ENCODE results near the gene SLC25A5. TPM values are rescaled to one million over a fixed set of nuclear protein-coding genes. Genes with fewer than 3 reads are reported as not detected.
"Not testable (repeated sequence)": the region's sequence is repeated elsewhere in the genome, so short reads cannot be mapped to it uniquely, and the experiment has no call there.

The SLC25A5 gene
- total and polyA plus RNA-seq, 7 experiments from 2014 or later: 90.2 to 333 (median 183) TPM

DNA sequence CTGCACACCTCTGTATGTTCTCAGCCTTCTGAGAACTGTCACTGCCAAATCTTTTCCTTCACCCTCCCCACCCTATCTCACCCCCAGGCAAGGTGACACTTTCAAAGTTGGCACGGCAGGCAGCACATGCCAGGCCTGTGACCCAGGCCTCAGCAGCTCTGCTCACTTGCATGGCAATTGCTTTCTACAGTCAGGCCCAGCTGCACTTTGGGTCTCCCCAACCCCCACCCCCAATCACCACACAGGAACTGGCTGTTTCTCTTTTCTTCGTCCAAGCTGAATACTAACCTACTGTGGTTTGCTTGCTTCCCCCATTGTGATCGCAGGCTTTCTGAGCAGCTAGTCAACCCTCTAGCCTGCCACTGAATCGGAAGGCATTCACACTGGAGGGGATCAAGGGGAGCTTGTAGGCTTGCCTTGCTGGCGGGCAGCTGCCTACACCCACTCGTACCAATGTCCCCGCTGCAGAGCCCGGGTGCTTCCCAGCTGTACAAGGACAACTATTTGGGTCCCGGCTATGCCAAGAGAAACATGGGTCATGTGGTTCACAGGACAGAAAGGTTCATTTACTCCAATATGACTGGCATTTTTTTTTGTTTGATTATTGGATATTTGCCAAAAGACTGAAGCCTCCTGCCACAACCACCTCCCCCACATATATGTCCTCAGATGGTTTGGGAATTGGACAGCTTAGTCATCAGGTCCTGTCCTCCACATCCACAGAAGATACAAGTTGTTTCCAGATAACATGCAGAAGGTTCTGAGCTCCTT lies 41.0 kb upstream of the SLC25A5 start:
- H3K4me3 Mint-ChIP-seq: peak overlapping the region in 7 of 10 donors; percentile 39 to 62 (median 52)
- H3K4me1 Mint-ChIP-seq: peaks cover 4 to 24% (median 12%) of the 10 kb centered on the region in 7 donors
- H3K27me3 Mint-ChIP-seq: no peaks in the 10 kb centered on the region

DNA sequence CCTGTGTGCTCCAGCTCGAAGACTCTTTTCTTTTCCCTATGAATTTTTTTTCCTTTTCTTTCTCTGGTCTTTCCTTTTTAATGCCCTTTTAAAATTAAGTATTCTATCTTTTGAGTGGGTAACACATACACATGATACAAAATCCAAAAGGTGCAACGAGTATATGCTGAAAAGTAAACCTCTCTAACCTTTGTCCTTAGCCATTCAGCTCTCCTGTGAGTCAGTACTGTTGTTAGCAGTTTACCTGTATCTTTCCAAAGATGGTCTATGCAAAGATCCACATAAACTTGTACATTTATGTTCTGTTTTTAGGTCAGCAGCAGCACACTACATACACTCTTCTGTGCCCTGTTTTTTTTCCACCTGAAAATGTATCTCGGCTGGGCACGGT lies 40.5 kb upstream of the SLC25A5 start:
- H3K9me3 Mint-ChIP-seq: no peaks in the 10 kb centered on the region
- Histone ChIP-seq H3K27ac (ENCODE audit: low read depth, low read length) (no peak overlapping the region), H3K36me3 (ENCODE audit: control insufficient read depth in 2 of 3, insufficient read depth in 3 of 3, low read length in 3 of 3) (no peaks in the 10 kb centered on the region), H3K4me3 (ENCODE audit: low read length) (no peak overlapping the region), H3K9me3 (ENCODE audit: control insufficient read depth in 2 of 3, low read length in 3 of 3) (no peaks in the 10 kb centered on the region), H3K27me3 (ENCODE audit: control insufficient read depth in 2 of 2, insufficient read depth in 2 of 2, low read length in 2 of 2) (no peaks in the 10 kb centered on the region), H3K4me1 (ENCODE audit: control insufficient read depth in 2 of 2, insufficient read depth in 2 of 2, low read length in 2 of 2) (peaks cover 0 to 7% of the 10 kb centered on the region in 2 donors)
- H3K27me3 Mint-ChIP-seq: no peaks in the 10 kb centered on the region
- H3K36me3 Mint-ChIP-seq: peaks cover 0 to 4% (median 0%) of the 10 kb centered on the region in 5 donors
- intact Hi-C loops (cut with micrococcal nuclease): no loop called here
- no peak for DNase-seq
- ATAC-seq: no peak
- ChIA-PET CTCF (no interaction called here), POLR2A (no interaction called here)
- peaks cover 4 to 24% (median 12%) of the 10 kb centered on the region in 7 donors for H3K4me1 Mint-ChIP-seq
- peak overlapping the region in 4 of 10 donors; percentile 4 to 59 (median 54) for H3K4me3 Mint-ChIP-seq
- peak overlapping the region in 5 of 9 donors; percentile 30 to 66 (median 49) for H3K27ac Mint-ChIP-seq

More for the DNA sequence above, 41.0 kb upstream of the SLC25A5 start:
- H3K9me3 ChIP-seq (ENCODE audit: control insufficient read depth in 2 of 3, low read length in 3 of 3): no peaks in the 10 kb centered on the region
- no peaks in the 10 kb centered on the region for H3K36me3 ChIP-seq (ENCODE audit: control insufficient read depth in 2 of 3, insufficient read depth in 3 of 3, low read length in 3 of 3)
- no peak overlapping the region for H3K4me3 ChIP-seq (ENCODE audit: low read length)
- DNase-seq (peak in 4 of 9 donors; percentile 1 to 14 (median 6)), ATAC-seq (peak; percentile 50)
- CTCF ChIA-PET: no interaction called here
- Mint-ChIP-seq H3K27ac (peak overlapping the region in 7 of 9 donors; percentile 49 to 91 (median 69)), H3K9me3 (no peaks in the 10 kb centered on the region), H3K36me3 (peaks cover 0 to 4% (median 1%) of the 10 kb centered on the region in 5 donors)
- intact Hi-C loops (cut with micrococcal nuclease): no loop called here
- H3K27me3 ChIP-seq (ENCODE audit: control insufficient read depth in 2 of 2, insufficient read depth in 2 of 2, low read length in 2 of 2): no peaks in the 10 kb centered on the region
- POLR2A ChIA-PET: no interaction called here
- H3K4me1 ChIP-seq (ENCODE audit: control insufficient read depth in 2 of 2, insufficient read depth in 2 of 2, low read length in 2 of 2): peaks cover 0 to 7% of the 10 kb centered on the region in 2 donors
- peak overlapping the region; percentile 14 for H3K27ac ChIP-seq (ENCODE audit: low read depth, low read length)

GRCh38 chrX:119429471-119429870 lies 38.8 kb upstream of the SLC25A5 start:
- CTCF ChIA-PET: no interaction called here

DNA sequence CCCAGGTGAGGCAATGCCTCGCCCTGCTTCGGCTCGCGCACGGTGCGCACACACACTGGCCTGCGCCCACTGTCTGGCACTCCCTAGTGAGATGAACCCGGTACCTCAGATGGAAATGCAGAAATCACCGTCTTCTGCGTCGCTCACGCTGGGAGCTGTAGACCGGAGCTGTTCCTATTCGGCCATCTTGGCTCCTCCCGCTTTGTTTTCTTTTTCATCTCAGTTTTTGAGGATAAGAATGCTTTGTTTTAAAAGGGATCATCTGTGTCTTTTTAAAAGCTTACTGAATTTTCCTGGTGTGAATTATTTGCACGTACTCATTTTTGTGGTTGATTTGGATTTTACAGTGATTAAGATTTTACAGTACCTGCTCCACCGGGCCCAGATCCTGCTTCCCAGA lies 26.9 kb upstream of the SLC25A5 start:
- H3K9me3 ChIP-seq (ENCODE audit: control insufficient read depth in 2 of 3, low read length in 3 of 3); H3K4me3 ChIP-seq (ENCODE audit: low read length); H3K4me3 Mint-ChIP-seq; H3K27ac Mint-ChIP-seq; ATAC-seq; H3K4me1 ChIP-seq (ENCODE audit: control insufficient read depth in 2 of 2, insufficient read depth in 2 of 2, low read length in 2 of 2); H3K4me1 Mint-ChIP-seq; H3K27ac ChIP-seq (ENCODE audit: low read depth, low read length); H3K36me3 Mint-ChIP-seq; POLR2A ChIA-PET; CTCF ChIA-PET; DNase-seq; H3K36me3 ChIP-seq (ENCODE audit: control insufficient read depth in 2 of 3, insufficient read depth in 3 of 3, low read length in 3 of 3); intact Hi-C loops (cut with micrococcal nuclease); H3K27me3 ChIP-seq (ENCODE audit: control insufficient read depth in 2 of 2, insufficient read depth in 2 of 2, low read length in 2 of 2); H3K27me3 Mint-ChIP-seq; H3K9me3 Mint-ChIP-seq: not testable (repeated sequence)

More at GRCh38 chrX:119429471-119429870, 38.8 kb upstream of the SLC25A5 start:
- Histone ChIP-seq H3K9me3 (ENCODE audit: control insufficient read depth in 2 of 3, low read length in 3 of 3) (no peaks in the 10 kb centered on the region), H3K4me1 (ENCODE audit: control insufficient read depth in 2 of 2, insufficient read depth in 2 of 2, low read length in 2 of 2) (peaks cover 0 to 7% of the 10 kb centered on the region in 2 donors), H3K4me3 (ENCODE audit: low read length) (no peak overlapping the region), H3K27ac (ENCODE audit: low read depth, low read length) (no peak overlapping the region), H3K36me3 (ENCODE audit: control insufficient read depth in 2 of 3, insufficient read depth in 3 of 3, low read length in 3 of 3) (no peaks in the 10 kb centered on the region), H3K27me3 (ENCODE audit: control insufficient read depth in 2 of 2, insufficient read depth in 2 of 2, low read length in 2 of 2) (no peaks in the 10 kb centered on the region)
- POLR2A ChIA-PET: no interaction called here
- intact Hi-C loops (cut with micrococcal nuclease): no loop called here
- H3K4me1 Mint-ChIP-seq: peaks cover 4 to 24% (median 12%) of the 10 kb centered on the region in 7 donors
- H3K27ac Mint-ChIP-seq: no peak overlapping the region
- H3K4me3 Mint-ChIP-seq: no peak overlapping the region
- DNase-seq (no peak), ATAC-seq (no peak)
- H3K36me3 Mint-ChIP-seq: peaks cover 9 to 12% (median 11%) of the 10 kb centered on the region in 5 donors
- H3K27me3 Mint-ChIP-seq: no peaks in the 10 kb centered on the region
- H3K9me3 Mint-ChIP-seq: peaks cover 0 to 11% (median 2%) of the 10 kb centered on the region in 11 donors

DNA sequence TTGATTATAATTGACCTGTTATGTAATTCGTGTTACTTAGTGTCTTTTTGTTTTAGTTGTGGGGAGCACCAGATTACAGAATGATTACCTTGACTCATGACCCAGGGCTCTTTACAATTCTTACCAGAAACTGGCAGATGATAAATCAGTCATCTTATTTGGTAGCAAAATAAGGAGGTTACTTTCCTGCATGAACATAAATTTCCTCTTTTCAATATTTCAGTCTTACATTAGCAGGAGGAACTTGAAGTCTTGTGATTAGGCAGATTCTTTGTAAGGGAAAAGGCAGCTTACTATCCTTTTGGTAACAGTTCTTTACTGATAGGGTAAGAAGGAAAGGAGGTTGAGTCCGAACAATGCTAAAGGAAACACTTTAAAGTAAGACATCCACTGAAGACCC lies 26.0 kb upstream of the SLC25A5 start:
- H3K9me3 Mint-ChIP-seq: no peaks in the 10 kb centered on the region
- no peaks in the 10 kb centered on the region for H3K27me3 ChIP-seq (ENCODE audit: control insufficient read depth in 2 of 2, insufficient read depth in 2 of 2, low read length in 2 of 2)
- POLR2A ChIA-PET: no interaction called here
- no peak for ATAC-seq
- H3K36me3 ChIP-seq (ENCODE audit: control insufficient read depth in 2 of 3, insufficient read depth in 3 of 3, low read length in 3 of 3): no peaks in the 10 kb centered on the region
- no peak for DNase-seq
- no peaks in the 10 kb centered on the region for H3K27me3 Mint-ChIP-seq
- no peaks in the 10 kb centered on the region for H3K4me1 ChIP-seq (ENCODE audit: control insufficient read depth in 2 of 2, insufficient read depth in 2 of 2, low read length in 2 of 2)
- peaks cover 0 to 2% (median 0%) of the 10 kb centered on the region in 5 donors for H3K36me3 Mint-ChIP-seq
- CTCF ChIA-PET: no interaction called here
- intact Hi-C loops (cut with micrococcal nuclease): no loop called here
- no peaks in the 10 kb centered on the region for H3K4me1 Mint-ChIP-seq
- H3K27ac Mint-ChIP-seq: no peak overlapping the region
- H3K27ac ChIP-seq (ENCODE audit: low read depth, low read length): no peak overlapping the region
- no peaks in the 10 kb centered on the region for H3K9me3 ChIP-seq (ENCODE audit: control insufficient read depth in 2 of 3, low read length in 3 of 3)
- H3K4me3 Mint-ChIP-seq: no peak overlapping the region
- no peak overlapping the region for H3K4me3 ChIP-seq (ENCODE audit: low read length)

DNA sequence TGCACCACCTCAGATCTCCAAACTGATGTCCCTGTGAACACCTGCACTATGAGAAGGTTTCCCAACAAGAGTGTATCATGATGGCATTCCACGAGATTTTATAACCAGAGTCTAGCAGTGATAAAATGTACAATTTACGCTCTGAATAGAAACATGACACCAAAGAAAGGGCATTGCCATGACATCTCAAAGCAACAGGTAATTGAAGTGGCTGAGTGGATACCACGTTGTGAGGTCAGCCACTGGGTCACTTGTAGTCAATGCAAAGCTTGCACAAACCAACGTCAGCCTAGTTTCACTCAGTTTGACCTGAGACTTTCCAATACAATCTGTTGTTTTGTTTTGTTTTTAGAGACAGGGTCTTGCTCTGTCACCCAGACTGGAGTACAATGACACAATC lies 15.0 kb upstream of the SLC25A5 start:
- no peaks in the 10 kb centered on the region for H3K4me1 ChIP-seq (ENCODE audit: control insufficient read depth in 2 of 2, insufficient read depth in 2 of 2, low read length in 2 of 2)
- intact Hi-C loops (cut with micrococcal nuclease): no loop called here
- CTCF ChIA-PET: no interaction called here

GRCh38 chrX:119455264-119455663 lies 13.0 kb upstream of the SLC25A5 start:
- H3K4me3 ChIP-seq (ENCODE audit: low read length): no peak overlapping the region
- intact Hi-C loops (cut with micrococcal nuclease): no loop called here
- CTCF ChIA-PET: no interaction called here

More for the DNA sequence above, 15.0 kb upstream of the SLC25A5 start:
- H3K4me3 Mint-ChIP-seq: no peak overlapping the region
- Histone ChIP-seq H3K27me3 (ENCODE audit: control insufficient read depth in 2 of 2, insufficient read depth in 2 of 2, low read length in 2 of 2) (no peaks in the 10 kb centered on the region), H3K27ac (ENCODE audit: low read depth, low read length) (no peak overlapping the region), H3K36me3 (ENCODE audit: control insufficient read depth in 2 of 3, insufficient read depth in 3 of 3, low read length in 3 of 3) (no peaks in the 10 kb centered on the region), H3K4me3 (ENCODE audit: low read length) (no peak overlapping the region), H3K9me3 (ENCODE audit: control insufficient read depth in 2 of 3, low read length in 3 of 3) (no peaks in the 10 kb centered on the region)
- DNase-seq: no peak
- no peak for ATAC-seq
- H3K36me3 Mint-ChIP-seq: peaks cover 0 to 9% (median 3%) of the 10 kb centered on the region in 5 donors
- H3K27me3 Mint-ChIP-seq: no peaks in the 10 kb centered on the region
- no peaks in the 10 kb centered on the region for H3K4me1 Mint-ChIP-seq
- POLR2A ChIA-PET: no interaction called here
- H3K27ac Mint-ChIP-seq: no peak overlapping the region
- H3K9me3 Mint-ChIP-seq: peaks cover 0 to 1% (median 0%) of the 10 kb centered on the region in 11 donors

More at GRCh38 chrX:119455264-119455663, 13.0 kb upstream of the SLC25A5 start:
- ATAC-seq (no peak), DNase-seq (no peak)
- POLR2A ChIA-PET: no interaction called here
- Histone ChIP-seq H3K27ac (ENCODE audit: low read depth, low read length) (no peak overlapping the region), H3K4me1 (ENCODE audit: control insufficient read depth in 2 of 2, insufficient read depth in 2 of 2, low read length in 2 of 2) (no peaks in the 10 kb centered on the region), H3K27me3 (ENCODE audit: control insufficient read depth in 2 of 2, insufficient read depth in 2 of 2, low read length in 2 of 2) (no peaks in the 10 kb centered on the region), H3K36me3 (ENCODE audit: control insufficient read depth in 2 of 3, insufficient read depth in 3 of 3, low read length in 3 of 3) (no peaks in the 10 kb centered on the region), H3K9me3 (ENCODE audit: control insufficient read depth in 2 of 3, low read length in 3 of 3) (no peaks in the 10 kb centered on the region)
- Mint-ChIP-seq H3K27me3 (no peaks in the 10 kb centered on the region), H3K4me1 (peaks cover 0 to 1% (median 0%) of the 10 kb centered on the region in 7 donors), H3K27ac (no peak overlapping the region), H3K36me3 (peaks cover 0 to 9% (median 3%) of the 10 kb centered on the region in 5 donors), H3K9me3 (peaks cover 0 to 1% (median 0%) of the 10 kb centered on the region in 11 donors), H3K4me3 (no peak overlapping the region)
